Suprapubic skin (tissue), 3 donors: ENCODE data around the gene STX12.
"Not testable (repeated sequence)": the region's sequence is repeated elsewhere in the genome, so short reads cannot be mapped to it uniquely, and the experiment has no call there.

Experiments
- EP300 ChIP-seq: sonication (generic); formaldehyde crosslinking; IDR thresholded peaks from one replicate; pipeline ENCODE4 v1.6.1; 2017; ENCODE audit warnings: antibody characterized with exemption
- TF ChIP-seq, protein P1 (sequence below), 2 donors: fragments of 200-600 bp in 1 of 2; fragments of 450-650 bp in 1 of 2; sonication (generic) in 1 of 2; IDR thresholded peaks; one replicate each; pipeline ENCODE4 v1.5.1; 2016 to 2019; ENCODE audit warnings: antibody characterized with exemption in 2 of 2, mild to moderate bottlenecking in 1 of 2, moderate library complexity in 1 of 2

DNA sequence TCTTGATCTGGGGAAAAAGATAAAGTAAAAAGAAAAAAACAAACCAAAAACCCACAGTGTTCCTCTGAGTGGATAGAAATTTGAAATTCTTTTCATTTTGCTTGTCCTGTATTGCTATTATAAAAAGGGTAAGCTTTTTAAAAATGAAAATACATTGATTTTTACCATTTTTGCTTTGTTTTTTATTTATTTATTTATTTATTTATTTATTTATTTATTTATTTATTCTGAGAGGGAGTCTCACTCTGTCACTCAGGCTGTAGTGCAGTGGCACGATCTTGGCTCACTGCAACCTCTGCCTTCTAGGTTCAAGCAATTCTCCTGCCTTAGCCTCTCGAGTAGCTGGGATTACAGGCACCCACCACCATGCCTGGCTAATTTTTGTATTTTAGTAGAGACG, 35.1 kb downstream of the STX12 start:
- TF ChIP-seq, protein P1, sequence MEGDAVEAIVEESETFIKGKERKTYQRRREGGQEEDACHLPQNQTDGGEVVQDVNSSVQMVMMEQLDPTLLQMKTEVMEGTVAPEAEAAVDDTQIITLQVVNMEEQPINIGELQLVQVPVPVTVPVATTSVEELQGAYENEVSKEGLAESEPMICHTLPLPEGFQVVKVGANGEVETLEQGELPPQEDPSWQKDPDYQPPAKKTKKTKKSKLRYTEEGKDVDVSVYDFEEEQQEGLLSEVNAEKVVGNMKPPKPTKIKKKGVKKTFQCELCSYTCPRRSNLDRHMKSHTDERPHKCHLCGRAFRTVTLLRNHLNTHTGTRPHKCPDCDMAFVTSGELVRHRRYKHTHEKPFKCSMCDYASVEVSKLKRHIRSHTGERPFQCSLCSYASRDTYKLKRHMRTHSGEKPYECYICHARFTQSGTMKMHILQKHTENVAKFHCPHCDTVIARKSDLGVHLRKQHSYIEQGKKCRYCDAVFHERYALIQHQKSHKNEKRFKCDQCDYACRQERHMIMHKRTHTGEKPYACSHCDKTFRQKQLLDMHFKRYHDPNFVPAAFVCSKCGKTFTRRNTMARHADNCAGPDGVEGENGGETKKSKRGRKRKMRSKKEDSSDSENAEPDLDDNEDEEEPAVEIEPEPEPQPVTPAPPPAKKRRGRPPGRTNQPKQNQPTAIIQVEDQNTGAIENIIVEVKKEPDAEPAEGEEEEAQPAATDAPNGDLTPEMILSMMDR (IDR thresholded peaks at IDR 0.05): not testable (repeated sequence)
- not testable (repeated sequence) for TF ChIP-seq EP300
